Ramos (cell line): ENCODE results near the gene RAVER2.
"Not testable (repeated sequence)": the region's sequence is repeated elsewhere in the genome, so short reads cannot be mapped to it uniquely, and the experiment has no call there.

Experiments
- in situ Hi-C: fragments of 300-500 bp; cut with MboI; formaldehyde crosslinking; loops from one replicate; pipeline ENCODE4 v1.14.3; 2022; ENCODE audit warnings: low sequenced_read_pairs; ENCODE audit not compliant: unreplicated experiment

RAVER2 gene

GRCh38 chr1:64744492-64745180, at the start of gene RAVER2:
TSS of gene RAVER2 (plus strand) at chr1:64745075. CDS start at chr1:64745173, 98 bp downstream.
- in situ Hi-C loops = no loop called here

- in situ Hi-C loops = loop anchor here (25.0 kb wide), 1 partner anchor 990 kb away; no protein-coding TSS in a partner anchor
These were observed 48.0 kb upstream of the RAVER2 start for GRCh38 chr1:64696879-64697278.

- in situ Hi-C loops = loop anchor here (25.0 kb wide), 1 partner anchor 988 kb away; no protein-coding TSS in a partner anchor
These were observed 45.5 kb upstream of the RAVER2 start for GRCh38 chr1:64699327-64699726.

- in situ Hi-C loops = no loop called here
These were observed 43.8 kb upstream of the RAVER2 start for GRCh38 chr1:64701071-64701470.

- in situ Hi-C loops = no loop called here
These were observed 43.0 kb upstream of the RAVER2 start for GRCh38 chr1:64701886-64702285.

- in situ Hi-C loops = not testable (repeated sequence)
These were observed 42.2 kb upstream of the RAVER2 start for GRCh38 chr1:64702670-64703069.

GRCh38 chr1:64703600-64703999, 41.3 kb upstream of the RAVER2 start:
- in situ Hi-C loops = no loop called here

GRCh38 chr1:64705591-64705990, 39.3 kb upstream of the RAVER2 start:
- in situ Hi-C loops = no loop called here

GRCh38 chr1:64711266-64711665, 33.6 kb upstream of the RAVER2 start:
- in situ Hi-C loops = no loop called here

GRCh38 chr1:64712049-64712448, 32.8 kb upstream of the RAVER2 start:
- in situ Hi-C loops = no loop called here

GRCh38 chr1:64715186-64715585, 29.7 kb upstream of the RAVER2 start:
- in situ Hi-C loops = no loop called here

- in situ Hi-C loops = no loop called here
These were observed 23.7 kb upstream of the RAVER2 start for GRCh38 chr1:64721135-64721534.

GRCh38 chr1:64721576-64722145, 23.2 kb upstream of the RAVER2 start:
- in situ Hi-C loops = no loop called here

GRCh38 chr1:64727861-64728260, 17.0 kb upstream of the RAVER2 start:
- in situ Hi-C loops = no loop called here

GRCh38 chr1:64733581-64734286, 11.1 kb upstream of the RAVER2 start:
- in situ Hi-C loops = no loop called here

GRCh38 chr1:64734287-64734652, 10.6 kb upstream of the RAVER2 start:
- in situ Hi-C loops = no loop called here

- in situ Hi-C loops = not testable (repeated sequence)
These were observed 4.2 kb upstream of the RAVER2 start for GRCh38 chr1:64740687-64741086.

- in situ Hi-C loops = no loop called here
These were observed 852 bp upstream of the RAVER2 start for GRCh38 chr1:64743954-64744491.

GRCh38 chr1:64745181-64745985, 508 bp downstream of the RAVER2 start:
- in situ Hi-C loops = no loop called here
